GM23338 (cell line): Measurements from ENCODE around the gene TSPAN4. TPM values are rescaled to one million over a fixed set of nuclear protein-coding genes. Genes with fewer than 3 reads are reported as not detected.

ENCODE experiments used
- ATAC-seq: fragments of 200-7000 bp; cut with Tn5 transposase; 3 replicates; pipeline ENCODE4 v1.9.1; 2020
- DNase-seq: peaks from one replicate; pipeline ENCODE4 v3.0.0-alpha.2; 2015; ENCODE audit warnings: low spot score
- H2AFZ ChIP-seq: fragments of 200-600 bp; sonication (generic); 2 replicates; pipeline ENCODE4 v1.8.0; 2016; ENCODE audit warnings: antibody characterized with exemption, mild to moderate bottlenecking, moderate library complexity
- H3F3A ChIP-seq: fragments of 200-600 bp; sonication (generic); replicated peaks from 2 replicates; pipeline ENCODE4 v1.8.0; 2017; ENCODE audit warnings: antibody characterized with exemption, mixed run types, low read depth
- H3K27ac ChIP-seq: fragments of 200-600 bp; sonication (generic); 2 replicates; pipeline ENCODE4 v1.6.1; 2016; ENCODE audit warnings: low read depth
- H3K27me3 ChIP-seq: fragments of 200-600 bp; sonication (generic); 2 replicates; pipeline ENCODE4 v1.8.0; 2016; ENCODE audit warnings: mild to moderate bottlenecking, mixed run types, moderate library complexity; ENCODE audit not compliant: insufficient read depth
- H3K36me3 ChIP-seq: fragments of 200-600 bp; sonication (generic); 2 replicates; pipeline ENCODE4 v1.8.0; 2016; ENCODE audit warnings: mild to moderate bottlenecking; ENCODE audit not compliant: insufficient read depth
- H3K4me1 ChIP-seq: fragments of 200-600 bp; sonication (generic); 2 replicates; pipeline ENCODE4 v1.8.0; 2016; ENCODE audit warnings: mild to moderate bottlenecking, moderate library complexity; ENCODE audit not compliant: insufficient read depth
- H3K4me2 ChIP-seq: fragments of 200-600 bp; sonication (generic); 2 replicates; pipeline ENCODE4 v1.7.1; 2017; ENCODE audit warnings: mixed run types
- H3K4me3 ChIP-seq: fragments of 200-600 bp; sonication (generic); 2 replicates; pipeline ENCODE4 v1.6.1; 2016; ENCODE audit warnings: mixed run types
- H3K79me2 ChIP-seq: fragments of 200-600 bp; sonication (generic); replicated peaks from 2 replicates; pipeline ENCODE4 v1.8.0; 2017; ENCODE audit warnings: mild to moderate bottlenecking; ENCODE audit not compliant: insufficient read depth
- H3K9me2 ChIP-seq: fragments of 200-600 bp; sonication (generic); 2 replicates; pipeline ENCODE4 v1.8.0; 2017; ENCODE audit not compliant: insufficient read depth
- H4K20me1 ChIP-seq: fragments of 200-600 bp; sonication (generic); replicated peaks from 2 replicates; pipeline ENCODE4 v1.8.0; 2017; ENCODE audit warnings: mild to moderate bottlenecking; ENCODE audit not compliant: insufficient read depth
- H3K27ac Mint-ChIP-seq: 2 replicates; pipeline ENCODE4 v1.8.0; 2020; ENCODE audit warnings: inconsistent platforms, mild to moderate bottlenecking, moderate library complexity, mixed read lengths
- H3K27me3 Mint-ChIP-seq: 3 replicates; pipeline ENCODE4 v1.8.0; 2022; ENCODE audit warnings: low read depth, mild to moderate bottlenecking, moderate library complexity, mixed read lengths, inconsistent platforms; ENCODE audit not compliant: insufficient read depth, poor library complexity
- H3K36me3 Mint-ChIP-seq: 3 replicates; pipeline ENCODE4 v1.8.0; 2021; ENCODE audit warnings: low read depth, mild to moderate bottlenecking, inconsistent platforms, moderate library complexity, mixed read lengths
- H3K4me1 Mint-ChIP-seq: 3 replicates; pipeline ENCODE4 v1.8.0; 2020; ENCODE audit warnings: mild to moderate bottlenecking, inconsistent platforms, mixed read lengths
- H3K4me3 Mint-ChIP-seq: 3 replicates; pipeline ENCODE4 v1.8.0; 2021; ENCODE audit warnings: moderate library complexity, mild to moderate bottlenecking, inconsistent platforms, mixed read lengths
- H3K9me3 Mint-ChIP-seq: 3 replicates; pipeline ENCODE4 v1.8.0; 2020; ENCODE audit warnings: moderate library complexity, mild to moderate bottlenecking, inconsistent platforms, mixed read lengths
- CREB1 ChIP-seq: fragments of 250-450 bp; sonication (Bioruptor Pico); IDR thresholded peaks from 2 replicates; pipeline ENCODE4 v1.5.0; 2020; ENCODE audit warnings: low read depth, mild to moderate bottlenecking, moderate library complexity
- ETS1 ChIP-seq: IDR thresholded peaks from 2 replicates; pipeline ENCODE4 v1.6.1; 2016; ENCODE audit warnings: antibody characterized with exemption
- EZH2 ChIP-seq: fragments of 200-600 bp; sonication (generic); IDR thresholded peaks from one replicate; pipeline ENCODE4 v1.8.0; 2017; ENCODE audit warnings: antibody characterized with exemption, mild to moderate bottlenecking, low read depth; ENCODE audit not compliant: unreplicated experiment
- EZH2phosphoT487 ChIP-seq: fragments of 200-600 bp; sonication (generic); IDR thresholded peaks from one replicate; pipeline ENCODE4 v1.8.1; 2018; ENCODE audit warnings: antibody characterized with exemption; ENCODE audit not compliant: unreplicated experiment
- POLR2AphosphoS5 ChIP-seq: IDR thresholded peaks from 2 replicates; pipeline ENCODE4 v1.6.1; 2016; ENCODE audit warnings: antibody characterized with exemption, low read depth
- REST ChIP-seq: IDR thresholded peaks from one replicate; pipeline ENCODE4 v1.6.1; 2018; ENCODE audit warnings: antibody characterized with exemption; ENCODE audit not compliant: unreplicated experiment
- ZNF331 ChIP-seq: fragments of 250-450 bp; sonication (Bioruptor Pico); IDR thresholded peaks from 2 replicates; pipeline ENCODE4 v1.5.0; 2020; ENCODE audit warnings: low read depth, mild to moderate bottlenecking, moderate library complexity
- polyA plus RNA-seq: library from polyadenylated mRNA; unstranded; fragments of >200 nt; fragmentation: Nextera tagmentation; extraction: Ambion mirVana; gene quantifications from 2 replicates; pipeline ENCODE4 v1.2.1, GENCODE V29; 2016
- total RNA-seq: library from RNA; depleted of rRNA; stranded (reverse); fragments of >200 nt; shearing (Covaris generic); gene quantifications from 2 replicates; pipeline ENCODE4 v1.2.3, GENCODE V29; 2014

TSPAN4 gene
- total and polyA plus RNA-seq, 2 experiments from 2014 or later: 76.8 to 150 TPM

GRCh38 chr11:808427-809286, 34.0 kb upstream of the TSPAN4 start (continued):
- TF ChIP-seq REST (no peak), ZNF331 (CRISPR knock-in tag) (no peak), EZH2 (no peak), EZH2phosphoT487 (no peak)

GRCh38 chr11:809287-810039, 33.2 kb upstream of the TSPAN4 start, which contains the start of gene RPLP2:
TSS of gene RPLP2 (plus strand) at chr11:809967. CDS start at chr11:810235, 268 bp downstream.
- peak within 1 kb of the TSS; percentile 100 for H3K27ac Mint-ChIP-seq
- DNase-seq (peak; percentile 97), ATAC-seq (peak; percentile 75)
- Histone ChIP-seq H3F3A (peaks cover 61% of the 10 kb centered on the region), H3K27me3 (no peaks in the 10 kb centered on the region), H3K9me2 (no peaks in the 10 kb centered on the region), H3K79me2 (peaks cover 38% of the 10 kb centered on the region), H3K36me3 (peaks cover 22% of the 10 kb centered on the region), H3K4me1 (peaks cover 14% of the 10 kb centered on the region), H4K20me1 (peaks cover 16% of the 10 kb centered on the region), H3K4me3 (peak within 1 kb of the TSS; percentile 98), H2AFZ (peak within 1 kb of the TSS; percentile 94), H3K4me2 (peak within 1 kb of the TSS; percentile 99), H3K27ac (peak within 1 kb of the TSS; percentile 95)
- H3K36me3 Mint-ChIP-seq: peaks cover 38% of the 10 kb centered on the region
- peak within 1 kb of the TSS; percentile 94 for H3K4me3 Mint-ChIP-seq
- peaks cover 33% of the 10 kb centered on the region for H3K27me3 Mint-ChIP-seq
- H3K4me1 Mint-ChIP-seq: peaks cover 24% of the 10 kb centered on the region
- peak; percentile 100 for TF ChIP-seq CREB1 (CRISPR knock-in tag)
- no peak for TF ChIP-seq ZNF331 (CRISPR knock-in tag)
- peak; percentile 82 for TF ChIP-seq POLR2AphosphoS5
- TF ChIP-seq EZH2phosphoT487: no peak
- peak; percentile 96 for TF ChIP-seq ETS1
- peaks cover 5% of the 10 kb centered on the region; the same call in 1 of the 3 replicates for H3K9me3 Mint-ChIP-seq
